D721Med (cell line): ENCODE measurements around the gene CTTNBP2NL.
A peak's percentile ranks its signal among the peaks of the same experiment; 100 is the strongest.
"Not testable (repeated sequence)": the region's sequence is repeated elsewhere in the genome, so short reads cannot be mapped to it uniquely, and the experiment has no call there.

Experiments used
- DNase-seq: peaks from one replicate; pipeline ENCODE4 v3.0.0; 2011; ENCODE audit warnings: low spot score; ENCODE audit not compliant: insufficient read length
- FAIRE-seq: peaks from 2 replicates; lab custom pipeline; 2011; peaks lifted over from hg19 to GRCh38; lab: Jason Lieb, UNC
- CTCF ChIP-seq: IDR thresholded peaks from 2 replicates; pipeline ENCODE4 v1.5.1; 2012; ENCODE audit warnings: mild to moderate bottlenecking, control low read depth; ENCODE audit not compliant: insufficient read depth; ENCODE audit errors: missing control alignments

The CTTNBP2NL gene

GRCh38 chr1:112478314-112478713, 82.3 kb downstream of the CTTNBP2NL start:
- TF ChIP-seq CTCF, result no peak
- DNase-seq (no peak), FAIRE-seq (no peak)

GRCh38 chr1:112486063-112486462, 90.0 kb downstream of the CTTNBP2NL start:
- not testable (repeated sequence) for DNase-seq, FAIRE-seq

GRCh38 chr1:112487686-112488085, 91.7 kb downstream of the CTTNBP2NL start:
- not testable (repeated sequence) for FAIRE-seq, DNase-seq

GRCh38 chr1:112488141-112488540, 92.1 kb downstream of the CTTNBP2NL start:
- DNase-seq (no peak), FAIRE-seq (no peak)
- no peak for TF ChIP-seq CTCF

GRCh38 chr1:112492076-112492475, 96.1 kb downstream of the CTTNBP2NL start:
- no peak for TF ChIP-seq CTCF
- DNase-seq (no peak), FAIRE-seq (no peak)

- no peak for TF ChIP-seq CTCF
- DNase-seq (no peak), FAIRE-seq (no peak)
Measured at GRCh38 chr1:112493351-112493750, 97.3 kb downstream of the CTTNBP2NL start.

GRCh38 chr1:112496290-112496689, 100.3 kb downstream of the CTTNBP2NL start:
- no peak for DNase-seq
- no peak for TF ChIP-seq CTCF
- FAIRE-seq, result no peak

GRCh38 chr1:112501810-112502641, 106.0 kb downstream of the CTTNBP2NL start:
- no peak for FAIRE-seq
- DNase-seq, result no peak
- TF ChIP-seq CTCF, result peak; percentile 58
